IgD-negative memory B cell (primary cell): Measurements from ENCODE around the gene PGF. TPM values are rescaled to one million over a fixed set of nuclear protein-coding genes. Genes with fewer than 3 reads are reported as not detected.
A peak's percentile ranks its signal among the peaks of the same experiment; 100 is the strongest.

Source experiments
- H3K27ac Mint-ChIP-seq, 3 donors: one replicate each; pipeline ENCODE4 v1.8.0; 2020 to 2022; ENCODE audit warnings: mild to moderate bottlenecking in 3 of 3, mixed read lengths in 3 of 3, moderate library complexity in 1 of 3
- H3K27me3 Mint-ChIP-seq: one replicate; pipeline ENCODE4 v1.8.0; 2021; ENCODE audit warnings: mixed read lengths
- H3K36me3 Mint-ChIP-seq: one replicate; pipeline ENCODE4 v1.8.0; 2020; ENCODE audit warnings: mild to moderate bottlenecking, mixed read lengths
- H3K4me1 Mint-ChIP-seq, 3 donors: one replicate each; pipeline ENCODE4 v1.8.0; 2020 to 2022; ENCODE audit warnings: mixed read lengths in 3 of 3, mild to moderate bottlenecking in 1 of 3
- H3K4me3 Mint-ChIP-seq, 4 donors: one replicate each; pipeline ENCODE4 v1.8.0; 2020 to 2022; ENCODE audit warnings: mild to moderate bottlenecking in 4 of 4, mixed read lengths in 4 of 4, moderate library complexity in 3 of 4
- H3K9me3 Mint-ChIP-seq, 3 donors: one replicate each; pipeline ENCODE4 v1.8.0; 2020 to 2021; ENCODE audit warnings: mixed read lengths in 3 of 3, mild to moderate bottlenecking in 1 of 3
- polyA plus RNA-seq: library from polyadenylated mRNA; unstranded; fragments of 300-500 nt; fragmentation: Illumina TruSeq; gene quantifications from one replicate; pipeline ENCODE4 v1.2.3, GENCODE V29; 2021

The PGF gene
- polyA plus RNA-seq, 1 donor from 2014 or later, result not detected

DNA sequence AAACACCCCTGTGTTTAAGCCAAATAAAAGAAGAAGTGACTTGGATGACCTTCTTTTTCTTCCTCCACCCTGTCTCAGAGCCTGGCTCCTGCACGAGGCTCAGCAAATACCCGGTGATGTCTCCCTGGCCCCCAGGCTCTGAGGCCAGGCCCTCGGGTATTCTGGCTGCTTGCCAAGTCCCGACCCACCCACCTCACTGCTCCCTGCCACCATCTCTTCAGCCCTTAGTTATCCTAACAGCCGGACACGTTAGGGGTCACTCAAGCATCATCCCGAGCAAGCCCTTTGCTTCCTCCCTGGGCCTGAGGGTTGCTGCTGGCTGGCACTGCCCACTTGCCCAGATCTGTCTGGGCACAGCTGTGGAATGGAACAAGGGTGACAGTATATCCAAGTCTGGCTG is 39.6 kb downstream of the PGF start:
- Mint-ChIP-seq H3K36me3 (peaks cover 1% of the 10 kb centered on the region), H3K27me3 (no peaks in the 10 kb centered on the region), H3K4me3 (no peak overlapping the region), H3K27ac (peak overlapping the region in 1 of 3 donors; percentile 85), H3K4me1 (peaks cover 0 to 2% (median 2%) of the 10 kb centered on the region in 3 donors), H3K9me3 (no peaks in the 10 kb centered on the region)

DNA sequence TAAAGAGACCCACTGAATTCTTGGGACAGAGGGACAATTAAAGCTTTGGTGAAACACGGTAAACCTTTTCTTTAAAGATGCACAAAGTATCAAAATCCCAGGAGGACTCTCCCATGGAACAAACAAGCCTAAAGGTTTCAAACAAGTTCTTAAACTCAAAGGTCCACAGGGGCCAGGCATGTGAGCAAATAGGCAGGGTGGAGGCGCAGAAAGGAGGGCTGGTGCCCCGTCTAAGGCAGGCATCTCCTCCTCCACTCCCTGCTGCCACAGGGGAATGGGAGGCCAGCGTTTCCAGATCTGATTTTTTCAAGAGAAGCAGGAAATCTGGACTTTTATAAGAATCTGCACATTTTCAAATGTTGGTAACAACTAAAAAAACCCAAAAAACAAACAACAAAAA is 40.0 kb downstream of the PGF start:
- H3K4me1 Mint-ChIP-seq, result peaks cover 0 to 2% (median 2%) of the 10 kb centered on the region in 3 donors
- H3K4me3 Mint-ChIP-seq, result no peak overlapping the region
- H3K27me3 Mint-ChIP-seq, result no peaks in the 10 kb centered on the region
- H3K9me3 Mint-ChIP-seq, result no peaks in the 10 kb centered on the region
- H3K36me3 Mint-ChIP-seq, result peaks cover 1% of the 10 kb centered on the region
- H3K27ac Mint-ChIP-seq, result no peak overlapping the region

DNA sequence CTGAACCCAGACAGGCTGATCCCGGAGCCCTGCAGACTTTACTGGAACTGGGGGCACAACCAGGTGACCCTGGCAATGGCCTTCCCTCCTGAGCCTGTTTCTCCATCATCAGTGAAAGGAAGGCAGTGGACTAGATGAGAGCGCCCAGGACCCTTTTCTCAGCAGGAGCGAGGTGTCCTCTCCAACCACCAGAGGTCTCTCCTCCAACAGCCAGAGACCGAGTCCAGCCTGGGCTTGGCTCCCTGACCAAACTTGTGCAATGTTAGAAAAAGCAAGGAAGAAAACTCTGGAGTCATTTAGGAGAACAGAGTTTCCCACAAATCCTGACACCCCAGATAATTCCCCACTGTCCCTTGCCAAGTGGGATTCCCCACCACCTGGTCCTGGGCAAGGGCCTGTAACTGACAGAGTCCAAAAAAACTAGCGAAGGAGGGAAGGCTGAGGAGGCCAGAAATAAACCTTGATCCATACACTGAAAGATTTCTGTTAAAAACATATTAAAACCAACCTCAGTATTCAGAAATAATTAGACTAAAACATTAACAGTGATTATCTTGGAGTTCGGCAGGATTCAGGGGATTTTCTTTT is 41.3 kb downstream of the PGF start:
- no peak overlapping the region for H3K27ac Mint-ChIP-seq
- peaks cover 4% of the 10 kb centered on the region for H3K36me3 Mint-ChIP-seq
- no peak overlapping the region for H3K4me3 Mint-ChIP-seq
- no peaks in the 10 kb centered on the region for H3K9me3 Mint-ChIP-seq
- no peaks in the 10 kb centered on the region for H3K27me3 Mint-ChIP-seq
- H3K4me1 Mint-ChIP-seq, result peaks cover 0 to 3% (median 2%) of the 10 kb centered on the region in 3 donors

DNA sequence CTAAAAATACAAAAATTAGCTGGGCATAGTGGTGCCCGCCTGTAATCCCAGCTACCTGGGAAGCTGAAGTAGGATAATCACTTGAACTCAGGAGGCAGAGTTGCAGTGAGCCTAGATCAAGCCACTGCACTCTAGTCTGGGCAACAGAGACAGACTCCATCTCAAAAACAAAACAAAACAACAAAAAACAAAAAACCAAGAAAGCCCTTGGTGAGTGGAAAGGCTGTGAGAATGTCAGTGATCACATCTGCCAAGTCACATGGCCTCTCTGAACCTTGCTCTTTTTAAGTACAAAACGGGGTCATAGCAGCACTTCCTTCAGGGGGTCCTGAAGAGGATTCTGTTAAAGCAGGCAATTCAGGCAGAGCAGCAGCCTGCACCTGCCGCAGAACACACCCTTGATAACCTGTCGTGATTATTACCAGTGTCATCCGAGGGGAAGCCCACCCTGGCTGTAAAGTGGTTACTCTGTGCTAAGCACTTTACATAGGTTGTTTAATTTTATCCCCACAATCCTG is 41.9 kb downstream of the PGF start:
- Mint-ChIP-seq H3K27me3 (no peaks in the 10 kb centered on the region), H3K36me3 (peaks cover 4% of the 10 kb centered on the region), H3K4me1 (peaks cover 0 to 3% (median 2%) of the 10 kb centered on the region in 3 donors), H3K27ac (no peak overlapping the region), H3K9me3 (no peaks in the 10 kb centered on the region), H3K4me3 (no peak overlapping the region)

DNA sequence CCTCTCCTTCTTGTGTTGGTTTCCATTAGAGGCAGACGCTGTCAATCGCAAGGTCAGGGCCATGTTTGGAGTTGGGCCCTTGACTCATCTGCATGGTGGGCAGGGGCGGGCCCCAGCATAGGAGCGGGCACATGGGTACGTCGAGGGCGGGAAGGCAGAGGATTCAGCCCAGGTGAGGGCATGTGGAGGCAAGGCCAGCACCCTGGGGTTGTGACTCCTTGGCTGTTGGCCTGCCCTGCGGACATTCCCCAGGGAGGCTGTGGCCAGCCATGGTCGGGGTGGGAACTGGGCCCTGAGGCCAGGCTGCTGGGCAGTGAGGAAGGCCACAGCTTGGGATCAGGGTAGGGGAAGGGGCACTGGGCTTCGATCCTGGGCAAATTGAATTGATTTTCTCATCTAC is 42.6 kb downstream of the PGF start:
- Mint-ChIP-seq H3K9me3 (no peaks in the 10 kb centered on the region), H3K27ac (no peak overlapping the region)

DNA sequence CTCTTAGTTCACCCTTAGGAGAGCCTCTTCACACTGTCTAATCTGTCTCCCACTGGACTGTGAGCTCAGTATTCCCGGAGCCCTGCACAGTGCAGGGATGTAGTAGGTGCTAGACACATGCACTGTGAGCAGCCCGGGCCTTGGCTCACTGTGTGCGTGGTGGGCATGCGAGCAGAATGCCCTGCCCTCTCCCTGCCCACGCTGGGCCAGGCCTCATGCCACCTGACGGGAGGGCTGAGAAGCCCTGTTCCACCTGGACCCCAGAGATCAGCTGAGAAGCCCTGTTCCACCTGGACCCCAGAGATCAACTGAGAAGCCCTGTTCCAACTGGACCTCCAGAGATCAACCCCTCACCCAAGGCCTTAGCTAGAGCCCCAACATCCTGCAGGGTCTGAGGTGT is 43.3 kb downstream of the PGF start:
- no peaks in the 10 kb centered on the region for H3K27me3 Mint-ChIP-seq

More for the DNA sequence above, 42.6 kb downstream of the PGF start:
- peaks cover 0 to 3% (median 2%) of the 10 kb centered on the region in 3 donors for H3K4me1 Mint-ChIP-seq
- no peak overlapping the region for H3K4me3 Mint-ChIP-seq
- no peaks in the 10 kb centered on the region for H3K27me3 Mint-ChIP-seq
- H3K36me3 Mint-ChIP-seq, result peaks cover 4% of the 10 kb centered on the region

DNA sequence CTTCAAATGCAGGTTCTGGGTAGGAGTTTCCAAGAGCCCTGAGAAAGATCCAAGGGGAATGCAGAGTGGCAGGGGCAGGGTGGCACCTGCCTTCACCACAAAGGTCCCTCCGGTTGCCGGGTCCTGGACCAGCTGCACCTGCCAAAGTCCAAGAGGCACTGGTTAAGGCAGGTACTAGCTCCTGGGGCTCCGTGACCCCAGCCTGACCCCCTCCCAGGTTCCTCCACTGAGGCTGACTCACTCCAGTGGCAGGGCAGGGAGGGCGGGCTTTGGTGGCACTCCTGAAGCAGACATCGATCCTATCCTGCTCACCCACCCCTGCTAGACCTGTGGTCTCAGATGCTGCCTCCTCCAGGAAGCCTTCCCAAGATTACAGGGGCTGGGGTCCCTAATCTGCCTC is 43.7 kb downstream of the PGF start:
- Mint-ChIP-seq H3K4me3 (no peak overlapping the region), H3K4me1 (peaks cover 6 to 10% (median 9%) of the 10 kb centered on the region in 3 donors), H3K36me3 (peaks cover 3% of the 10 kb centered on the region), H3K27ac (peak overlapping the region in 1 of 3 donors; percentile 64), H3K9me3 (no peaks in the 10 kb centered on the region), H3K27me3 (no peaks in the 10 kb centered on the region)

More for the DNA sequence above, 43.3 kb downstream of the PGF start:
- Mint-ChIP-seq H3K4me1 (peaks cover 6 to 8% (median 6%) of the 10 kb centered on the region in 3 donors), H3K9me3 (no peaks in the 10 kb centered on the region), H3K36me3 (peaks cover 3% of the 10 kb centered on the region), H3K4me3 (no peak overlapping the region), H3K27ac (no peak overlapping the region)

DNA sequence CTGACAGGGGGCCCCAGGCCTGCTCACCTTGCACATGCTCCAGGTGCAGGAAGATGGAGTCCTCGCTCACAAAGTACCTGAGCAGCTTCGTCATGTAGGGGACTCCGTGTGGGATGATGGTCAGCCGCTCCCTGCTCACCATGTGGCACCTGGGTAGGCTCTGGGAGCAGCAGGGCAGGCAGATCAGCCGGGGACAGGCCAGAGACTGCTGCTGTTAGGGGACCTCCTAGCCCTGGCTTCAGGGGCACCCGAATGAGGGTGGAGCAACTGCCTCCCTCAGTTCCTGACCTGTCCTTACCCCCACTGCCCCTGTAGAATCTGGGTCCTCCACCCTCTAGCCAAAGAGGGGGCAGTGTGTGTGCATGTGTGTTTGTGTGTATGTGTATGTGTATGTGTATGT is 44.2 kb downstream of the PGF start:
- Mint-ChIP-seq H3K36me3 (peaks cover 3% of the 10 kb centered on the region), H3K4me3 (no peak overlapping the region), H3K27ac (peak overlapping the region in 1 of 3 donors; percentile 64), H3K4me1 (peaks cover 6 to 11% (median 9%) of the 10 kb centered on the region in 3 donors), H3K27me3 (no peaks in the 10 kb centered on the region), H3K9me3 (no peaks in the 10 kb centered on the region)

DNA sequence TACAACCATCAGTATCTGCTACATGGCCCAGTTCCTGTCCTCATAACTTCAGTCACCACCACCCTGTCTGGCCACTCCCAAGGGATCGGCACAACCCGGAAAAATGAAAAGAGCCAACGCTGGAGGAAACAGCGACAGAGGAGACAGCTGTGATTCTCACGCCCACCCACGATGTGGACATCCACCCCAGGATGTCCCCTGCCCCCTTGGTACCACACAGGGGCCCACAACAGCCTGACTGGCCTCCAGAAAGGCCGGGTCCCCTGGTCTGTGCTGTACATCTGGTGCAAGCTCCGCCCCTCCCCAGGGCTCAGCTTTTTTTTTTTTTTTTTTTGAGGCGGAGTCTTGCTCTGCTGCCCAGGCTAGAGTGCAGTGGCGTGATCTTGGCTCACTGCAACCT is 44.8 kb downstream of the PGF start:
- no peak overlapping the region for H3K27ac Mint-ChIP-seq
- no peak overlapping the region for H3K4me3 Mint-ChIP-seq
- peaks cover 10 to 13% (median 12%) of the 10 kb centered on the region in 3 donors for H3K4me1 Mint-ChIP-seq
- no peaks in the 10 kb centered on the region for H3K27me3 Mint-ChIP-seq
- H3K36me3 Mint-ChIP-seq, result peaks cover 3% of the 10 kb centered on the region
- H3K9me3 Mint-ChIP-seq, result no peaks in the 10 kb centered on the region

DNA sequence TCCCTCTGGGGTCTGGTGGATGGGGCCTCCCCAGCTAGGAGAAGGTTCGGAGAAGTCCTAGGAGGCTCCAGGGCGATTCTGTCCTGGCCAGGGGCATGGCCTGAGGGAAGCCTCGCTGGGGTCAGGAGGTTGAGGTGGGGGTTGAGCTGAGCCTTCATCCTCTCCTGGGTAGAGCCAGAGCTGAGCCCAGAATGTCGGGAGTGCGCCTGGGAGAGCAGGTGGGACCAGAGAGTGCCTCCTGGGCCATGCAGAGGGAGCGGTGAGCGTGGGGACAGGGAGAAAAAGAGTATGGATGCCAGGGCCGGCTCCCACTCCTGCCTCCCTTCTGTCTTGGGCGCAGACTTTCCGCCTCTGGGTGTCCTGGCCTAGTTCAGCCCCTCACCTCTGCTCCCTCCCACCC is 45.5 kb downstream of the PGF start:
- no peak overlapping the region for H3K27ac Mint-ChIP-seq
- no peak overlapping the region for H3K4me3 Mint-ChIP-seq
- H3K36me3 Mint-ChIP-seq, result peaks cover 3% of the 10 kb centered on the region
- no peaks in the 10 kb centered on the region for H3K9me3 Mint-ChIP-seq
- no peaks in the 10 kb centered on the region for H3K27me3 Mint-ChIP-seq
- H3K4me1 Mint-ChIP-seq, result peaks cover 12 to 17% (median 16%) of the 10 kb centered on the region in 3 donors

DNA sequence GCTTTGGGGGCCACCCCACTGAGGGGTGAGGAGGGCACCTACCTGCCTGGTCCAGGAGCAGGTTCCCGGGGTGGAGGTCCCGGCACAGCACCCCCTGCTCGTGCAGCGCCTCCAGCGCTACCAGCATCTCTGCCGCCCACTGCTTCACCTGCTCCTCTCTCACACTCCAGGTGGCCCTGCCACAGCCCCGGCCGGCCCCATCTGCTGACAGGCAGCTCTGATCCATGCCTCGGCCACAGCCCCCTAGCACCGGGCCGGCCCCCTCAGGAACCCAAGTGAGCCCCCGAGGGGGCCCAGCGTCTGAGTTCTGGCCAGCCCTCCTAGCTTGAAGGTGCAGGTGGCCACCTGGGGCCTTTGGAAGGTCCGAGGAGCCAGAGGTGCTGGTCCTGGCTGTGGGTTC is 45.9 kb downstream of the PGF start:
- Mint-ChIP-seq H3K4me1 (peaks cover 16 to 22% (median 21%) of the 10 kb centered on the region in 3 donors), H3K9me3 (no peaks in the 10 kb centered on the region), H3K27ac (no peak overlapping the region), H3K27me3 (no peaks in the 10 kb centered on the region), H3K4me3 (no peak overlapping the region), H3K36me3 (peaks cover 3% of the 10 kb centered on the region)

DNA sequence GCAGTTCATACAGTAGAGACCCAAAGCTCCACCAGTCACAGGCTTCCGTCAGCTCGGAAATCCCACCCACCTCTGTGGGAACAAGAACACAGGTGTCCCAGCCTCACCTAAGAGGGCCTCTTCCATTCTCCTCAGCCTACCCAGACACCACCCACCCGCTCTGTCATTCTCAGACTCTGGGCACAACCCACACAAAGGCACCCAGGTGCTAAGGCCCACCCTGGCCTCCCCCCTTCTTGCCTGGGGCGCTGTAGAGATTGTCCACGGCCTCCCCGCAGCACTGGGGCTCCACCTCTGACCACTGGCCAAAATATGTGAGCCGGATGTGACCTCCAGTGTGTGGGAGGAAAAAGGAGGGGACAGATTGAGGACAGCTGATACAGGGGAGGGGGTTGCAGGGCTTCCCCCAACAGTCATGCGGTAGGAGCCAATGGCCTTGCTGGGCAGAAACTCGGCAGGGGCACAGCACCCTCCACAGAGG is 46.5 kb downstream of the PGF start:
- Mint-ChIP-seq H3K27ac (peak overlapping the region in 1 of 3 donors; percentile 56), H3K36me3 (peaks cover 3% of the 10 kb centered on the region), H3K9me3 (no peaks in the 10 kb centered on the region), H3K27me3 (no peaks in the 10 kb centered on the region), H3K4me3 (no peak overlapping the region), H3K4me1 (peaks cover 22 to 25% (median 23%) of the 10 kb centered on the region in 3 donors)

DNA sequence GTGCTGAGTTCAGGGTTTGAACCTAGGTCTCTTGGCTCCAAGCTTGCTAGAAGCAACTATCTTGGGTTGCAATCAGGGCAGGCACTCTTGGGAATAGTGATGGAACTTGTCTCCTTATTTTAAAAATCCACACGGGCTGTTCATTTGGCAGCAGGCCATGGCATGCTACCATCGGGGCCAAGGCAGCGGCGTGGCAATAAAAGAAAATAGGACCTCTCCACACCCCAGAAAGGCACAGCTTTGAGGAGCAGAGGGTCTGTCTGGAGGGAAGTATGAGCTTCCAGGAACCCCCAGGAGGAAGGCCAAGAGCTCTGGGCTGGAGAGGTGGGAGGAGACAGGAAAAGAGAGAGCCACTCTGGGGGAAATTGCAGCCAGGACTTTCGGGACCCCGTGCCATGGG is 47.7 kb downstream of the PGF start:
- Mint-ChIP-seq H3K27me3 (no peaks in the 10 kb centered on the region), H3K4me1 (peaks cover 31 to 35% (median 31%) of the 10 kb centered on the region in 3 donors)

DNA sequence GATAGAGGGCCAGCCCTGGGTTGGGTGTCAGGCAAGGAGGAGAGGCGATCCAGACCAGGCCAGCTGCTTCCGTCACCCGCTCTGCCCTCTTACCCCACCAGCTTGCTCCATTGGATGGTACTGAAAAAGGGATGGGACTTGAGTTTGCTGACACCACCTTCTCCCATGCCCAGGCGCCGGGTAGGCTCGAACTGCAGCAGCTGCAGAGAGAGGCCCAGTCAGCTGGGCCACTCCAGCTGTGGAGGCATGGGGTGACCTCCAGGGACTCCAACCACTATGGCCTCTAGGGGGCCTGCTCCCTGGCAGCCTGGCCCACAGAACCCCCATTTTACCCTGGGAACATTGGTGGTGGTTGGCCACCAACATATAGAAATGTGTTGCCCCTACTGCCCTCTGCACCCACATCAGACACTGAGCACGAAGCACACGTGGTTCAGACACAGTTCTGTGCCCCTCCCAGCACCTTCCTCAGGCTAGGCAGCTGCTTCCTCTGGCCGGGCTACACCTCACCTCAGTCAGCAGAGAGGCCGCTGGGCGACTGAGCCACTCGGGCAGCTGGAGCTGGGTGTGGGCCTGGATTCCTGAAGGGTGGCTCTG is 48.4 kb downstream of the PGF start:
- peaks cover 34 to 40% (median 36%) of the 10 kb centered on the region in 3 donors for H3K4me1 Mint-ChIP-seq
- H3K27ac Mint-ChIP-seq, result peak overlapping the region in 1 of 3 donors; percentile 53
- peaks cover 6% of the 10 kb centered on the region for H3K36me3 Mint-ChIP-seq
- no peaks in the 10 kb centered on the region for H3K27me3 Mint-ChIP-seq
- H3K4me3 Mint-ChIP-seq, result peak overlapping the region in 1 of 4 donors; percentile 45
- no peaks in the 10 kb centered on the region for H3K9me3 Mint-ChIP-seq

More for the DNA sequence above, 47.7 kb downstream of the PGF start:
- Mint-ChIP-seq H3K4me3 (no peak overlapping the region), H3K36me3 (peaks cover 6% of the 10 kb centered on the region), H3K9me3 (no peaks in the 10 kb centered on the region), H3K27ac (no peak overlapping the region)

DNA sequence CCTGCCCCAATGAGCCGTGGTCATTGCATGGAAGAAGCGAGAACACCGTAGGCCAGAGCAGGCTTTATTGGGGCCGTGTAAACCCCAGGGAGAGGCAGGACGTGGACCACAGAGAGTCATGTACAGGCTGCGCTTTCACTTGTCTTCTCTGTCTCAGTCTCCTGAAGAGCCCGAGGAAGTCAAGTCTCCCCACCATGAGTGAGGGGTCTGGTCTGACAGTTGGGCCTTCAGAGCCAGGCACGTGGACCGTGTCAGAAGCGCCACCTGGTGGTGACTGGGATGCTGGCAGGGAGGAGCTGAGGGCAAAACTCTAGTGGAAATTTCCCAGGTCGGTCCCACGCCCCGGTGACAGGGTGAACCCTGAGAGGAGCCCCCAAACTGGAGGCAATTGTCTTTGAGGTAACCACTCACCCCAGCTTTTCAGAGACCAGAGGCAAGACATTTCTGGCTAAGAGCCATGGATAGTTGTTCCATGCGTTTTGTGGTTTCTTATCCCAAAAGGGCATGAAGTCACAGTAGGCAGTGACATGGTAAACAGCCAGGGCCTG is 49.7 kb downstream of the PGF start:
- H3K27ac Mint-ChIP-seq, result peak overlapping the region in 2 of 3 donors; percentile 56 to 86

More for the DNA sequence above, 49.7 kb downstream of the PGF start:
- Mint-ChIP-seq H3K9me3 (no peaks in the 10 kb centered on the region), H3K4me3 (peak overlapping the region in 2 of 4 donors; percentile 52 to 54), H3K27me3 (no peaks in the 10 kb centered on the region), H3K36me3 (peaks cover 6% of the 10 kb centered on the region), H3K4me1 (peaks cover 34 to 40% (median 36%) of the 10 kb centered on the region in 3 donors)
